HEK293T (cell line): Measurements from ENCODE around the gene CHAD.

Source experiments
- ARNT ChIP-seq: fragments of 450-650 bp; IDR thresholded peaks from 2 replicates; pipeline ENCODE4 v1.6.1; 2017; ENCODE audit warnings: mild to moderate bottlenecking
- CTBP1 ChIP-seq: fragments of 450-650 bp; IDR thresholded peaks from 2 replicates; pipeline ENCODE4 v1.6.1; 2016; ENCODE audit warnings: borderline replicate concordance
- ELF4 ChIP-seq: fragments of 450-650 bp; IDR thresholded peaks from 2 replicates; pipeline ENCODE4 v1.6.1; 2017; ENCODE audit warnings: antibody characterized with exemption
- FOXM1 ChIP-seq: fragments of 450-650 bp; IDR thresholded peaks from 2 replicates; pipeline ENCODE4 v1.6.1; 2017; ENCODE audit warnings: mild to moderate bottlenecking, borderline replicate concordance
- NFRKB ChIP-seq: fragments of 450-650 bp; IDR thresholded peaks from 2 replicates; pipeline ENCODE4 v1.6.1; 2016; ENCODE audit warnings: mild to moderate bottlenecking, moderate library complexity

- TF ChIP-seq ELF4, result no peak
- no peak for TF ChIP-seq ARNT
- TF ChIP-seq FOXM1, result no peak
- TF ChIP-seq CTBP1, result no peak
- TF ChIP-seq NFRKB, result no peak
Observed at GRCh38 chr17:50453901-50454300, 14.8 kb downstream of the CHAD start.
